Activated T-cell treated with anti-CD3 and anti-CD28 coated beads, Interleukin-2, amount 50 U/mL, for 72 hours (primary cell): ENCODE measurements around the gene TANK. TPM values are rescaled to one million over a fixed set of nuclear protein-coding genes. Genes with fewer than 3 reads are reported as not detected.
A peak's percentile ranks its signal among the peaks of the same experiment; 100 is the strongest.
"Not testable (repeated sequence)": the region's sequence is repeated elsewhere in the genome, so short reads cannot be mapped to it uniquely, and the experiment has no call there.

Experiments
- ATAC-seq, 2 donors: fragments of 150-1000 bp; cut with Tn5 transposase; replicated peaks in 1 of 2; 2 replicates each; pipeline ENCODE4 v1.10.0; 2021; ENCODE audit warnings: moderate library complexity in 2 of 2, mild to moderate bottlenecking in 1 of 2
- DNase-seq, 2 donors: peaks; one replicate each; pipeline ENCODE4 v3.0.0; 2021 to 2022; ENCODE audit warnings: mixed read lengths in 1 of 2
- H3K27ac Mint-ChIP-seq: one replicate; pipeline ENCODE4 v1.8.0; 2022; ENCODE audit warnings: mild to moderate bottlenecking, moderate library complexity, mixed read lengths
- H3K27me3 Mint-ChIP-seq: one replicate; pipeline ENCODE4 v1.8.0; 2022; ENCODE audit warnings: low read depth, mixed read lengths
- H3K36me3 Mint-ChIP-seq, 2 donors: one replicate each; pipeline ENCODE4 v1.8.0; 2022; ENCODE audit warnings: mixed read lengths in 2 of 2, mild to moderate bottlenecking in 1 of 2; ENCODE audit not compliant: insufficient read depth in 2 of 2
- H3K4me1 Mint-ChIP-seq: one replicate; pipeline ENCODE4 v1.8.0; 2022; ENCODE audit warnings: low read depth, mixed read lengths
- H3K4me3 Mint-ChIP-seq, 2 donors: one replicate each; pipeline ENCODE4 v1.8.0; 2022; ENCODE audit warnings: mild to moderate bottlenecking in 2 of 2, mixed read lengths in 2 of 2, moderate library complexity in 2 of 2
- H3K9me3 Mint-ChIP-seq, 2 donors: one replicate each; pipeline ENCODE4 v1.8.0; 2022; ENCODE audit warnings: mixed read lengths in 2 of 2
- total RNA-seq, 2 donors: library from RNA; stranded (reverse); gene quantifications; one replicate each; pipeline ENCODE4 v1.2.3, GENCODE V29; 2022

The TANK gene
- total RNA-seq, 2 donors from 2014 or later = 87.3 to 87.8 TPM

DNA sequence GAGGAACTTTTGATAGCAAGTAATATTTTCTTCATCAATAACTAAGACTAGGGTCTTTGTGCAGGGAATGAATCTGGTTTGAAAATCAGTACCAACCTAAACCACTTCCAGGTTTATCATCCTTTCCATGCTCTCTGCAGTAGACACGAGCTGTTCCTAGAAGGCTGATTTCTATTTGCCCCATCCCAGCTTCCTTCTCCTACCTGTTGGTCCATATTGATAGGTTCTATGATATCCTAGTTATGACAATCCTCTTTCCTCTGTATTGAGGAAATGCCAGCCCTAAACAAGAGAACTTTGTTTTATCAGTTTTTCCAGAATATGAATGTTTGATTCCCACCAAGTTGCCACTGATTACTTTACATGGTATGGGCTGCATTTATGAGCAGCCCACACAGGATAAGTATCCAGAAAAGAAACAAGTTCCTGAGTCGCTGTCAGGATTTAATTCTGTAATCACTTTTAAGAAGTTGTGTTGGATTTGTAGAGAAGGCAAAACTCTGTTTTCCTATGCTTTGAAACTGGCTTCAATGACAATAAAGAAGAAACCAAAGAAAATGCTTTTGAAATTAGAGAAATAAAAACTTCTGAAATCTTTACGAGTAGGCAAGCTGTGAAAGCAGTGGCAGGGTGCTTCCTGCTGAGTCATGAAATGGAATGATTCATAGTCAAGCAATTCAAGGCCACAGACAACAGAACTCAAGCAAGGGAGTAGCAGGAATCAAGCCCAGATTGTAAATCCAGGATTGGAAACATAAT is 37.3 kb upstream of the TANK start:
- Mint-ChIP-seq H3K36me3 (no peaks in the 10 kb centered on the region), H3K9me3 (no peaks in the 10 kb centered on the region), H3K4me1 (peaks cover 32% of the 10 kb centered on the region), H3K27me3 (peaks cover under 1% of the 10 kb centered on the region), H3K27ac (peak overlapping the region; percentile 12), H3K4me3 (peak overlapping the region; percentile 18 to 42)
- DNase-seq (peak; percentile 32 to 46), ATAC-seq (peak; percentile 91 to 96)

DNA sequence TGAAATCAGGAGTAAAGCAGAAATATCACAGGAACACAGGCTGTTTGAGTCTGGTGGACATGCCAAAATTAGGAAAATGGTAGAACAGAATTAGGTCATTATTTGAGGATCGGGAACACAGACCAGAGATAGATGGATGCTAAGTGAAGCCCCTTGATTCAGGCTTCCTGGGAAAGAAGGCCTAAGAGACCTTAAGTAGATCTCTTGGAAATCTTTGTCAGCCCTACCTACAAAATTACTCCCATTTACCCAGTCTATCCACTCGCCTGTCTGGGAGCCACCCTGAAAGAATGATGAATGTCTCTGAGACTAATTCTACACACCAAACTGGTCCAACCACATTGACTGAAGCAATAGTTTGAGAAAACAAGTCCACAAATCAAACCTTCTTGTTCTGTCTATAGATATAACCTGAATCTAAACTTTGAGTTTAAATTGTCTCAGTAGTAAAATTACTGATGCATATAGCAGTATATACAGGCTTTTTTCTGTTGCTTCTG is 36.6 kb upstream of the TANK start:
- Mint-ChIP-seq H3K27me3 (peaks cover 2% of the 10 kb centered on the region), H3K9me3 (no peaks in the 10 kb centered on the region), H3K4me1 (peaks cover 27% of the 10 kb centered on the region), H3K36me3 (no peaks in the 10 kb centered on the region), H3K4me3 (peak overlapping the region; percentile 18 to 42), H3K27ac (peak overlapping the region; percentile 7)
- ATAC-seq = peak; percentile 54 to 68
- no peak for DNase-seq

DNA sequence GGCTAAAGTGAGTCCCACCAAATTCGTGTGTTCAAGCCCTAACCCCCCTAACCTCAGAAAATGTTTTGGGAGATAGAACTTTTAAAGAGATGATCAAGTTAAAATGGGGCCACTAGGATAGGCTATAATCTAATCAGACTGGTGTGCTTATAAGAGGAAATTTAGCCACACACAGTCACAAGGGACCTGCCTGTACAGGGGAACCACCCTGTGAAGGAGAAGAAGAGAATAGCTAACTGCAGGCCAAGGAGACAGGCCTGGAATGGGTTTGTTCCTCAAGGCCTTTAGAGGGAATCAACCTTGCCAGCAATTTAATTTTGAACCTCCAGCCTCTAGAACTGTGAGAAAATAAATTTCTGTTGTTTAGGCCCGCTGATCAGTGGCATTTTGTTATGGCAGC is 36.0 kb upstream of the TANK start:
- H3K27me3 Mint-ChIP-seq = peaks cover 8% of the 10 kb centered on the region
- DNase-seq (no peak), ATAC-seq (peak in 1 of 2 donors; percentile 18)
- peaks cover 30% of the 10 kb centered on the region for H3K4me1 Mint-ChIP-seq
- H3K4me3 Mint-ChIP-seq = no peak overlapping the region
- H3K27ac Mint-ChIP-seq = no peak overlapping the region
- no peaks in the 10 kb centered on the region for H3K36me3 Mint-ChIP-seq
- no peaks in the 10 kb centered on the region for H3K9me3 Mint-ChIP-seq

DNA sequence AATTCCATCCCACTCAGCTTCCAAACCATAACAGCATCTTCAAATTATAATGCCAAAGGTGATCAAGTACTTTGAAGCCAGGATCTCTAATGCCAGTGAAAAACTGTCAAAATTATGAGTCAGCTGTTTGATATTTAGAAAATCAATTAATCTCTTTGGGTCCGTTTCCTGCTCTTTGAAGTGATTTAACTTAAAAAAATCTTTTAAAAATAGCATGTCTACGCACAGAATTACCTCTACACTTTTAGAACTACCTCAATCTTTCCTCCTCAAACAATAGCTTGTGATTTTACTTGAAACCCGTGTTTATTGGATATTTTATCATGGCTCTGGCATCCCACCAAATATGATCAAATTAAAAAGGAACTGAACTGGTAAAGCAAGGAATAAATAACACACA is 31.3 kb upstream of the TANK start:
- Mint-ChIP-seq H3K4me3 (no peak overlapping the region), H3K27me3 (peaks cover 10% of the 10 kb centered on the region), H3K9me3 (peaks cover 3 to 4% of the 10 kb centered on the region in 2 donors), H3K4me1 (peaks cover 18% of the 10 kb centered on the region), H3K27ac (no peak overlapping the region), H3K36me3 (peaks cover 0 to 3% of the 10 kb centered on the region in 2 donors)
- no peak for ATAC-seq
- DNase-seq = no peak

DNA sequence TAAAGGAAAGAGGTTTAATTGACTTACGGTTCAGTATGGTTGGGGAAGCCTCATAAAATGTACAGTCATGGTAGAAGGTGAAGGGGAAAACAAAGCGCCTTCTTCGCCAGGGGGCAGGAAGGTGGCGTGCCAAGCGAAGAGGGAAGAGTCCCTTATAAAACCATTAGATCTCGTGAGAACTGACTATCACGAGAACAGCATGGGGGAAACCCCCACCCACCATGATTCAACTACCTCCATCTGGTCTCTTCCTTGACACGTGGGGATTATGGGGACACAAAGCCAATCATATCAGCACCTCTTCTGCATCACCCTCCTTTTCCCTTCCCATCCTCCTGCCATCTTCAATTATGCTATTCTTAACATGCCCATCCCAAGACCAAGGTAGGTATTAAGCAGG is 29.9 kb upstream of the TANK start:
- H3K27ac Mint-ChIP-seq = no peak overlapping the region
- no peak for ATAC-seq

DNA sequence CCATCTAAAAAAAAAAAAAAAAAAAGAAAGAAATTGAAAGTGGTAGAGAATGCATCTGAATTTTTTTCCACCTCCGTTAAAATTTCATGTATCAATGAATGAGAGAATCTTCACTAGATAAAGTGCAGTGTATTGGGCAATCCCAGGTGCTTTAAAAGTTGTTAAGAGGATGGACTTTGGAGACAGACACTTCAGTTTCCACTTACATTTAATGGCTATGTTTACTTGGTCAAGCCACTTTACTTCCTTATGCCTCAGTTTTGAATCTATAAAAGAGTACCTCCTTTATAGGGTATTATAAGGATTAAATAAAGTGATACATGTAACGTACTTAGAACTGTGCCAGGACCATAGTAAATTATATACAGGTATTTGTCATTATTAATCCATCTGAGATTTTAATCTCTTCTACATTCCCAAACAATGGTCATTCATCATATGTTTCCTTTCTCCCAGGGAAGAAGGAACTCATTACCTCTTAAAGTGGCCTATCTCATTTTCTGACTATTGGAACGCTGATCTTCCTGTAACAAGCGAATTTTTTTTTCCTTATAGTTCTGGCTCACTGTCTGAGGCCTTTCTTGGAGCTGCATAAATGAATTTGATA is 29.1 kb upstream of the TANK start:
- H3K4me1 Mint-ChIP-seq = peaks cover 28% of the 10 kb centered on the region
- ATAC-seq (no peak), DNase-seq (no peak)
- peaks cover 10% of the 10 kb centered on the region for H3K27me3 Mint-ChIP-seq
- peaks cover 3 to 4% of the 10 kb centered on the region in 2 donors for H3K9me3 Mint-ChIP-seq
- H3K36me3 Mint-ChIP-seq = peaks cover 0 to 3% of the 10 kb centered on the region in 2 donors
- no peak overlapping the region for H3K4me3 Mint-ChIP-seq
- H3K27ac Mint-ChIP-seq = no peak overlapping the region

More for the DNA sequence above, 29.9 kb upstream of the TANK start:
- peaks cover 0 to 3% of the 10 kb centered on the region in 2 donors for H3K36me3 Mint-ChIP-seq
- H3K4me3 Mint-ChIP-seq = no peak overlapping the region
- H3K27me3 Mint-ChIP-seq = peaks cover 10% of the 10 kb centered on the region
- H3K9me3 Mint-ChIP-seq = peaks cover 3 to 4% of the 10 kb centered on the region in 2 donors
- H3K4me1 Mint-ChIP-seq = peaks cover 21% of the 10 kb centered on the region
- DNase-seq = no peak

DNA sequence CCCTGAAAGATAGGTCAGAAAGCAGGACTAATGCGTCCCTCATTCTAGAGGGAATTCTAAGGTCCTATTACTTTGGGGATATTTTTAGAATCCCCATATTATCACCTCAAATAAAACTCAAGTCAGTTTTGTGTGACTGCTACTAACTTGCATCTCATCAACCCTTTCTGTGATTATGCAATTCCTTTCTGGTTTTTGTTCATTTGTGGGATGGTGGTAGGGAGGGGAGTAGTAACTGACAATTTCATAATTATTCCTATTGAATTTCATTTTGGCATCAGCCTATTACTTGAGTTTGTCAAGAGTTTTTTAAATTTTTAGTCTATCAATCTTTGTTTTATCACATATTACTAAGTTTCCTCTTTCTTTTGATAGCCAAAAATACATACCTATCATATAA is 28.4 kb upstream of the TANK start:
- Mint-ChIP-seq H3K36me3 (peaks cover 2 to 4% of the 10 kb centered on the region in 2 donors), H3K9me3 (peaks cover 3 to 4% of the 10 kb centered on the region in 2 donors)

DNA sequence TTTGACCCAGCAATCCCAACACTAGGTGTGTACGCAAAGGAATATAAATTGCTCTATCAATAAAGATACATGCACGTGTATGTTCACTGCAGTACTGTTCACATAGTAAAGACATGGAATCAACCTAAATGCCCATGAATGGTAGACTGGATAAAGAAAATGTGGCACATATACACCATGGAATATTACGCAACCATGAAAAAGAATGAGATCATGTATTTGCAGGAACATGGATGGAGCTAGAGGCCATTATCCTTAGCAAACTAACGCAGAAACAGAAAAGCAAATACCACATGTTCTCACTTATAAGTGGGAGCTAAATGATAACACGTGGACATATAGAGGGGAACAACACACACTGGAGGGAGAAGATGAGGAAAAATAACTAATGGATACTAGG is 27.8 kb upstream of the TANK start:
- H3K4me1 Mint-ChIP-seq = peaks cover 31% of the 10 kb centered on the region
- not testable (repeated sequence) for ATAC-seq, H3K4me3 Mint-ChIP-seq, H3K27ac Mint-ChIP-seq, H3K27me3 Mint-ChIP-seq, H3K9me3 Mint-ChIP-seq, H3K36me3 Mint-ChIP-seq, DNase-seq

More for the DNA sequence above, 28.4 kb upstream of the TANK start:
- ATAC-seq = no peak
- Mint-ChIP-seq H3K4me3 (no peak overlapping the region), H3K4me1 (peaks cover 33% of the 10 kb centered on the region), H3K27me3 (peaks cover 10% of the 10 kb centered on the region), H3K27ac (no peak overlapping the region)
- DNase-seq = no peak

DNA sequence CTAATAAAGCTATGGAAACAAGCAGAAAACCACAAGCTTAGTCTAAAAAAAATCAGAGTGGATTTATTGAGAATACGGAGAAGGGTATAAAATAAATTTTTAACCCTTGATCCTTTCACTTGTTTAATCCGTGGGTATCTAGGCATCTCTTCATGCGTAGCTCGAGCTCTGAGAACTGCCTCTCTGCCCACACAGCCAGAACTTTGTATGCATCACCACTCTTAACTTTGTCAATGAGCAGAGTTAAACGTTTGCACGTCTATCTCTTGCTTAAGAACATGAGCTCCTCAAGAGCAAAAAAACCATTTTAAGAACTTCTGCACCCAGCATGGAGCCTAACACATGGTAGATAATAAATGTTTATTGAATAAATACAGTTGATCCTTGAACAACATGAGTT is 26.9 kb upstream of the TANK start:
- ATAC-seq = no peak
- Mint-ChIP-seq H3K4me1 (peaks cover 33% of the 10 kb centered on the region), H3K9me3 (peaks cover 3 to 4% of the 10 kb centered on the region in 2 donors), H3K27ac (no peak overlapping the region), H3K27me3 (peaks cover 10% of the 10 kb centered on the region), H3K36me3 (peaks cover 4 to 5% of the 10 kb centered on the region in 2 donors), H3K4me3 (no peak overlapping the region)
- DNase-seq = no peak

DNA sequence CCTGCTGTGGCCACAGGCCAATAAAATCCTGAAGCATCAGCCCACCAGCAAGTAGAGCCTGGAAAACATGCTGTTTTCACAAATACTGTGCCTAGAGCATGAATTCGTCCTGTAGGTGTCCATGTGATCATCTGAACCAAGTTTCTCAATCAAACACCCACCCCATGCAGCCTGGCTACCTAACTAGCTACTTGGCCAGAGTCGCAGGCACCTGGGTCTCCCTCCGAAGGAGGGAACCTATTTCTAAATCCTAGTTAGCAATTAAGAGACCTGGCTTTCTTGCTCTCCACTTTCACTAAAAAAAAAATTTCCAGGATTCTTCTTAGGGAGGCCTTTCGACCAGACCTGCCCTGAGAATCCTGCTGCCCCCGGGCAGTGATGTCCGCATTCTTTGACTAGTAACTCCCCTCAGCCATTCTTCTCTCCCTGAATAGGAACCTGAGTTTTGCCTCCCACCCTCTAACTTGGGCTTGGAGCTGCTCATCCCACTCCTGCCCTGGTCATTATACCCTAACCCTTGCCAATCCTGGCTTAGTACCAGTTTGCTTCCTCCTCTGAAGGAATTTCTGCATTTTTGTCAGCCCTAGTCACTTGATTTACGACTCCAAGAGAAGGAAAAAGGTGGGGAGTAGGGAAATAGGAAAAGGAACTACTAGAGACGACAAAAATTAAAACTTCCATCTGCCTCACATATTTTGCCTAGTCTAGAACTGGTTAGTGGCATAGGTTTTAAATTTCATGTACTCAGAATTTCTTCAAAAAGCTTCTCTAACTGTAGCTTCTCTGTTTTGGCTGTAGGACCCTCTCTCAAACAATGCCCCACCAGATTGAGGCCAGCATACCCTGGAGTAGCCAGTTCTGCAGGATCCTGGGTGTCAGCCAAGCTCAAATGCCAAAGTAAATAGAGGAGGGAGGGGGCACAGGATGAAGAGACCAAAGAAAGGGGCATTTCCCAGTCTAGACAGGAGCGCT is 25.4 kb upstream of the TANK start:
- Mint-ChIP-seq H3K36me3 (peaks cover 5 to 8% of the 10 kb centered on the region in 2 donors), H3K27me3 (no peaks in the 10 kb centered on the region), H3K9me3 (peaks cover 3 to 4% of the 10 kb centered on the region in 2 donors), H3K4me3 (peak overlapping the region; percentile 64 to 92), H3K4me1 (peaks cover 43% of the 10 kb centered on the region), H3K27ac (peak overlapping the region; percentile 72)
- DNase-seq (no peak), ATAC-seq (no peak)

DNA sequence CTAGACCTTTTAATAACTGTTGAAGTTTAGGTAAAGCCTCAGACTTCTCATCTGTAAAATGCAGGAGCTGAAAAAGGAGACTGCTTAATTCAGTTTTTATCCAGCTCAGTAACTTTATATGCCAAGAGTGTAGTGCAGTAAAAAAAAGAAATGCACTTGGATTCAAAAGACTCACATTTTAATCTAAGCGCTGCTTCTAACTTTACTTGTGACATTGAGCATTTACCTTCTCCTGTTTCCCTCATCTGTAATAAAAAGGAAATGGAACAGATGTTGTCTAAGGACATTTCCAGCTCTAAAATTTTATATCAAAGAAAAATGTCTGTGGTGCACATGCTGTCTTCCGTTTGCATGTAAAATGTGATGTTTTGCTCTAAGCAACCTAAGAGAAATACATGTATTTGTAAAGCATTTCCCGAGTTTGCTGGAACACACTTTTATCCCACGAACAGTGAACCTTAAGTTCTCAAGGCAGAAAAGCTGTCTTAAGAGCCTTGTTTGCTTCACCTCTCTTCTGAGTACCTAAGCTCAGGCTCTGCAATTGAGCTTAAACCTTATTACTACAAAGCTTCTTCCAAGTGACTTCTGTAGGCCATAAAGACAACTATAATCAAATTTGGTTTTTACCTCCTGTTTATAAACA is 24.2 kb upstream of the TANK start:
- Mint-ChIP-seq H3K4me1 (peaks cover 52% of the 10 kb centered on the region), H3K27me3 (no peaks in the 10 kb centered on the region), H3K4me3 (peak overlapping the region; percentile 92 to 97), H3K27ac (peak overlapping the region; percentile 96), H3K36me3 (peaks cover 7 to 8% of the 10 kb centered on the region in 2 donors), H3K9me3 (peaks cover 2 to 3% of the 10 kb centered on the region in 2 donors)
- ATAC-seq = no peak
- no peak for DNase-seq

DNA sequence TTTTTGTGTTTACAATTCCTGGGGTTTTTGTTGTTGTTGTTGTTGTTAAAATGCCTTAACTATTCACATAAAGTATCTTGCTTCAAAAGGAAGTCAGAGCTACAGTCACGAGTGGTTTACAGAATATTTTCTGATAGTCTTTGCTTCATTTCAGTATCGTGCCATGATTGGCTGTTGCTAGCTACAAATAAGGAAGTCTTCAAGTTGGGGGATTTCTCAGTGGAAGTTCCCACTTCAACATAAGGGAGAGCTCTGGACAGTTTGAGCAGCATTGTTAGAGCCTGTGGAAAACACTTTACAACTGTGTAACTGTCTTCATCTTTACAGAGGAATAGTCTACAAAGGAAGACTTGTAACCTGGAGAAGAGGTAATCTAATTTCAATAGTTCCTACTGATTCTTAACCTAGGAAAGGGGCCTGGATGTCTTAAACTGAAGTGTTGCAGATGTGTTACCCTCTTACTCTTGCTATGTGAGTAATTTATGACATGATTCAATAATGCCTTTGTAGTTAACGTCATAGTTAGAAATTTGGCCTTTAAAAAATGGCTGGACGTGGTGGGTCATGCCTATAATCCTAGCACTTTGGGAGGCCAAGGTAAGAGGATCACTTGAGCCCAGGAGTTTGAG is 23.4 kb upstream of the TANK start:
- Mint-ChIP-seq H3K4me1 (peaks cover 60% of the 10 kb centered on the region), H3K9me3 (peaks cover 2 to 6% of the 10 kb centered on the region in 2 donors), H3K27me3 (no peaks in the 10 kb centered on the region), H3K4me3 (peak overlapping the region; percentile 92 to 97), H3K27ac (peak overlapping the region; percentile 96), H3K36me3 (peaks cover 13 to 14% of the 10 kb centered on the region in 2 donors)
- DNase-seq (peak; percentile 28 to 44), ATAC-seq (peak; percentile 84 to 86)
